GM12878 (cell line): ENCODE results near the gene HNRNPAB. TPM values are rescaled to one million over a fixed set of nuclear protein-coding genes. Genes with fewer than 3 reads are reported as not detected.

Source experiments
- ATAC-seq: fragments of 200-7000 bp; cut with Tn5 transposase; 3 replicates; pipeline ENCODE4 v1.9.1; 2020; ENCODE audit warnings: mild to moderate bottlenecking, moderate library complexity
- BruUV-seq: library from RNA; stranded (reverse); fragments of 400-500 nt; replicated peaks from 2 replicates; lab custom pipeline; 2021; lab: Mats Ljungman, UMichigan
- CTCF ChIA-PET: fragments of 300-600 bp; sonication (Branson Sonifier 250); formaldehyde crosslinking; extraction: SDS; loops from one replicate; lab custom pipeline; 2021; ENCODE audit warnings: inconsistent platforms; lab: Yijun Ruan, JAX
- POLR2A ChIA-PET: fragments of 350-600 bp; formaldehyde crosslinking; extraction: SDS; loops from one replicate; lab custom pipeline; 2021; ENCODE audit warnings: inconsistent platforms; lab: Charles Lee
- RAD21 ChIA-PET: fragments of 300-600 bp; sonication (Branson Sonifier 250); formaldehyde crosslinking; loops from one replicate; lab custom pipeline; 2023; ENCODE audit warnings: antibody characterized with exemption; ENCODE audit not compliant: unreplicated experiment; lab: Charles Lee
- SMC1A ChIA-PET: fragments of 300-600 bp; sonication (Branson Sonifier 250); formaldehyde crosslinking; loops from one replicate; lab custom pipeline; 2023; ENCODE audit not compliant: unreplicated experiment, uncharacterized antibody; lab: Charles Lee
- DNase-seq: peaks from one replicate; pipeline ENCODE4 v3.0.0-alpha.2; 2011; ENCODE audit warnings: low read depth, low spot score
- FAIRE-seq: peaks from 3 replicates; lab custom pipeline; 2011; peaks lifted over from hg19 to GRCh38; lab: Jason Lieb, UNC
- H2AFZ ChIP-seq: 2 replicates; pipeline ENCODE4 v1.6.0; 2011; ENCODE audit warnings: low read depth, low read length, control low read depth; ENCODE audit not compliant: control insufficient read depth
- H3K27ac ChIP-seq: 2 replicates; pipeline ENCODE4 v1.5.1; 2011; ENCODE audit warnings: control low read depth; ENCODE audit not compliant: control insufficient read depth, insufficient read depth
- H3K27me3 ChIP-seq, 2 experiments: replicated peaks in 1 of 2; 2 replicates each; pipeline versions ENCODE4 v1.6.0 to v1.6.1; 2011; ENCODE audit warnings: low read length in 1 of 2; ENCODE audit not compliant: control insufficient read depth in 2 of 2, insufficient read depth in 2 of 2
- H3K36me3 ChIP-seq, 2 experiments: 2 replicates each; pipeline ENCODE4 v1.5.1; 2011; ENCODE audit warnings: low read length in 1 of 2; ENCODE audit not compliant: control insufficient read depth in 2 of 2, insufficient read depth in 2 of 2
- H3K4me1 ChIP-seq: 2 replicates; pipeline ENCODE4 v1.6.1; 2011; ENCODE audit warnings: mild to moderate bottlenecking, low read length, moderate library complexity, mixed read lengths; ENCODE audit not compliant: control insufficient read depth, insufficient read depth
- H3K4me2 ChIP-seq: 2 replicates; pipeline ENCODE4 v1.6.0; 2011; ENCODE audit warnings: control low read depth; ENCODE audit not compliant: control insufficient read depth, insufficient read depth
- H3K4me3 ChIP-seq: fragments of 200-600 bp; sonication (generic); 2 replicates; pipeline ENCODE4 v1.5.1; 2016
- H3K79me2 ChIP-seq: 2 replicates; pipeline ENCODE4 v1.6.0; 2011; ENCODE audit warnings: low read length; ENCODE audit not compliant: control insufficient read depth, insufficient read depth
- H3K9ac ChIP-seq: 2 replicates; pipeline ENCODE4 v1.8.0; 2011; ENCODE audit warnings: low read length, control low read depth, mixed read lengths; ENCODE audit not compliant: control insufficient read depth, insufficient read depth
- H3K9me3 ChIP-seq: replicated peaks from 3 replicates; pipeline ENCODE4 v1.5.1; 2011; ENCODE audit warnings: mild to moderate bottlenecking, low read length; ENCODE audit not compliant: control insufficient read depth, insufficient read depth
- H4K20me1 ChIP-seq: 2 replicates; pipeline ENCODE4 v1.6.0; 2011; ENCODE audit not compliant: control insufficient read depth, insufficient read depth
- SMARCA5 ChIP-seq: fragments of 450-650 bp; IDR thresholded peaks from 2 replicates; pipeline ENCODE4 v1.6.1; 2017; ENCODE audit warnings: mild to moderate bottlenecking
- WGBS: methylation state at CpG from one replicate; pipeline ENCODE4 v1.1.6; 2016; ENCODE audit warnings: low lambda C conversion rate; ENCODE audit not compliant: insufficient replicate concordance, insufficient coverage; ENCODE audit errors: missing lambda C conversion rate; 5-methylcytosine and 5-hydroxymethylcytosine counted together
- in situ Hi-C: fragments of 300-500 bp; cut with MboI; formaldehyde crosslinking; loops from 9 replicates; pipeline ENCODE4 v1.14.3; 2018; ENCODE audit warnings: mixed read lengths
- intact Hi-C: fragments of 100-400 bp; cut with micrococcal nuclease; formaldehyde crosslinking; loops from one replicate; pipeline ENCODE4 v1.14.2; 2022; ENCODE audit not compliant: unreplicated experiment
- polyA plus RNA-seq, 11 experiments: library from polyadenylated mRNA; depleted of rRNA in 4 of 11; unstranded in 6 of 11; stranded (reverse) in 5 of 11; fragments of >200 nt; fragmentation: Nextera tagmentation in 4 of 11; fragmentation: Illumina TruSeq in 1 of 11; extraction: Ambion mirVana in 4 of 11; extraction: Trizol in 1 of 11; gene quantifications; 1 replicate in 1 of 11; 2 replicates in 10 of 11; pipeline versions ENCODE4 v1.2.1 to v1.2.3, GENCODE V29; 2011 to 2016; ENCODE audit warnings: inconsistent platforms in 2 of 11, missing spikeins in 2 of 11, low read depth in 1 of 11
- total RNA-seq, 4 experiments: library from RNA; depleted of rRNA in 3 of 4; stranded (reverse); fragments of >200 nt in 3 of 4; fragmentation: Illumina TruSeq in 1 of 4; extraction: Trizol in 1 of 4; gene quantifications; 2 replicates each; pipeline versions ENCODE4 v1.2.1 to v1.2.3, GENCODE V29; 2013 to 2021
- TF ChIP-seq, protein P1 (sequence below): IDR thresholded peaks from 2 replicates; pipeline ENCODE4 v1.6.1; 2011; ENCODE audit warnings: mild to moderate bottlenecking, low read depth, low read length, moderate library complexity; ENCODE audit not compliant: insufficient replicate concordance

Gene HNRNPAB
- total and polyA plus RNA-seq, 10 of the 15 experiments (the other 5 are each of a cell fraction or from before 2014, with no cell fraction given), result 42.3 to 330 (median 230) TPM

DNA sequence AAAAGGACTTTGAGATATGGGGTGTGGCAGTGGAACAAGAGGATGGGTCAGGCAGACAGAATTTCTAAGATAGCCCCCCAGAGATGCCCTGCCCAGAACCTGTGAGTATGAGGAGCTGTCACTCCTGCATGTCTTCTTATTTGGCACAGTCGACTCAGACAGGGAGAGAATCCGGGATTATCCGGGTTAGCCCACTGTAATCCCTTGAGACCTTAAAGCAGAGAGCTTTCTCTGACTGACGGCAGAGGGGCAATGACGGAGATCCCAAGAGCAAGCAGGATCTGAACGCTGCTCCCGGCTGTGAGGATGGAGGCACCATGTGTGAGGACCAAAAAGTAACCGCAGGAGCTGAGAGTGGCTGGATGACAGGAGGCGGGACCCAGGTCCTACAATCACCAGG is 41.9 kb upstream of the HNRNPAB start:
- ChIA-PET POLR2A (interaction anchor here (1.3 kb wide), 1 partner anchor 9 kb away, joined by 3 read pairs; the partner anchor contains the start of gene NHP2), RAD21 (interaction anchor here (0.8 to 3.0 kb wide), 2 partner anchors 45 to 86 kb away, joined by 3 to 18 read pairs; no protein-coding TSS in a partner anchor), SMC1A (interaction anchor here (0.6 to 2.6 kb wide), 5 partner anchors 17 to 1002 kb away, joined by 3 to 11 read pairs (median 3); no protein-coding TSS in a partner anchor), CTCF (interaction anchor here (1.0 to 4.0 kb wide), 5 partner anchors 16 to 86 kb away, joined by 3 to 35 read pairs (median 4); no protein-coding TSS in a partner anchor)
- intact Hi-C loops, result no loop called here
- Histone ChIP-seq H4K20me1 (no peaks in the 10 kb centered on the region), H3K9me3 (no peaks in the 10 kb centered on the region), H3K27me3 (no peaks in the 10 kb centered on the region), H3K4me3 (no peak overlapping the region), H3K27ac (no peak overlapping the region), H3K9ac (no peak overlapping the region), H3K36me3 (no peaks in the 10 kb centered on the region), H3K79me2 (no peaks in the 10 kb centered on the region), H2AFZ (no peak overlapping the region), H3K4me1 (no peaks in the 10 kb centered on the region), H3K4me2 (no peak overlapping the region)
- in situ Hi-C loops, result loop anchor here (10.0 kb wide), 1 partner anchor 558 kb away; the partner anchor contains the start of gene B4GALT7
- no peak for FAIRE-seq
- WGBS, result 75% methylated on average over 9 of the region's 9 CpGs
- ATAC-seq, result no peak
- BruUV-seq, result no TSS peak
- DNase-seq, result no peak
- TF ChIP-seq, protein P1, sequence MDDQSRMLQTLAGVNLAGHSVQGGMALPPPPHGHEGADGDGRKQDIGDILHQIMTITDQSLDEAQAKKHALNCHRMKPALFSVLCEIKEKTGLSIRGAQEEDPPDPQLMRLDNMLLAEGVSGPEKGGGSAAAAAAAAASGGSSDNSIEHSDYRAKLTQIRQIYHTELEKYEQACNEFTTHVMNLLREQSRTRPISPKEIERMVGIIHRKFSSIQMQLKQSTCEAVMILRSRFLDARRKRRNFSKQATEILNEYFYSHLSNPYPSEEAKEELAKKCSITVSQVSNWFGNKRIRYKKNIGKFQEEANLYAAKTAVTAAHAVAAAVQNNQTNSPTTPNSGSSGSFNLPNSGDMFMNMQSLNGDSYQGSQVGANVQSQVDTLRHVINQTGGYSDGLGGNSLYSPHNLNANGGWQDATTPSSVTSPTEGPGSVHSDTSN, result no peak
- no peak for TF ChIP-seq SMARCA5
